Spleen (tissue), 11 donors: Measurements from ENCODE around the gene PAM. TPM values are rescaled to one million over a fixed set of nuclear protein-coding genes. Genes with fewer than 3 reads are reported as not detected.

ENCODE experiments used
- DNase-seq: peaks from one replicate; pipeline ENCODE4 v3.0.0-alpha.2; 2020
- H3K27ac ChIP-seq, 8 donors: fragments of 200-600 bp; sonication (generic) in 7 of 8; 1 replicate in 4 of 8; 2 replicates in 4 of 8; pipeline versions ENCODE4 v1.5.0 to v1.8.0; 2016 to 2021; ENCODE audit warnings: inconsistent platforms in 4 of 8, mild to moderate bottlenecking in 4 of 8, moderate library complexity in 1 of 8
- H3K27me3 ChIP-seq, 7 donors: fragments of 200-600 bp; sonication (generic) in 6 of 7; replicated peaks in 1 of 7; 1 replicate in 4 of 7; 2 replicates in 3 of 7; pipeline versions ENCODE4 v1.5.0 to v1.8.0; 2016 to 2021; ENCODE audit warnings: inconsistent platforms in 3 of 7, mild to moderate bottlenecking in 1 of 7
- H3K36me3 ChIP-seq, 6 donors: fragments of 200-600 bp; sonication (generic) in 5 of 6; 1 replicate in 4 of 6; 2 replicates in 2 of 6; pipeline versions ENCODE4 v1.5.0 to v1.8.0; 2016 to 2021; ENCODE audit warnings: inconsistent platforms in 2 of 6
- H3K4me1 ChIP-seq, 6 donors: fragments of 200-600 bp; sonication (generic) in 5 of 6; 1 replicate in 3 of 6; 2 replicates in 3 of 6; pipeline versions ENCODE4 v1.5.0 to v1.8.0; 2016 to 2021; ENCODE audit warnings: inconsistent platforms in 3 of 6
- H3K4me3 ChIP-seq, 8 donors: fragments of 200-600 bp; sonication (generic) in 7 of 8; 1 replicate in 4 of 8; 2 replicates in 4 of 8; pipeline versions ENCODE4 v1.5.0 to v1.8.0; 2016 to 2021; ENCODE audit warnings: inconsistent platforms in 4 of 8, mild to moderate bottlenecking in 4 of 8, moderate library complexity in 2 of 8
- H3K9me3 ChIP-seq, 8 donors: fragments of 200-600 bp; sonication (generic) in 7 of 8; 1 replicate in 4 of 8; 2 replicates in 4 of 8; pipeline versions ENCODE4 v1.5.0 to v1.8.0; 2016 to 2021; ENCODE audit warnings: inconsistent platforms in 4 of 8
- CTCF ChIP-seq, 11 experiments: fragments of 200-600 bp in 7 of 11; fragments of 450-650 bp in 4 of 11; sonication (generic) in 4 of 11; IDR thresholded peaks in 8 of 11; conservative IDR thresholded peaks in 3 of 11; 1 replicate in 7 of 11; 2 replicates in 4 of 11; pipeline versions ENCODE4 v1.4.0 to v1.8.0; 2016 to 2021; ENCODE audit warnings: antibody characterized with exemption in 11 of 11, inconsistent platforms in 4 of 11, mild to moderate bottlenecking in 1 of 11
- POLR2A ChIP-seq, 3 donors: fragments of 450-650 bp; IDR thresholded peaks; one replicate each; pipeline ENCODE4 v1.5.1; 2017; ENCODE audit warnings: antibody characterized with exemption in 3 of 3, mild to moderate bottlenecking in 1 of 3
- POLR2AphosphoS5 ChIP-seq, 3 donors: sonication (generic); formaldehyde crosslinking; IDR thresholded peaks; one replicate each; pipeline ENCODE4 v1.5.1; 2017; ENCODE audit warnings: antibody characterized with exemption in 3 of 3
- WGBS, 5 donors: extraction: QIAGEN DNeasy Blood & Tissue Kit in 3 of 5; methylation state at CpG; one replicate each; pipeline versions ENCODE4 v1.1.5 to v1.1.7; 2013 to 2018; 5-methylcytosine and 5-hydroxymethylcytosine counted together
- intact Hi-C: fragments of 100-400 bp; cut with DNase I; formaldehyde crosslinking; loops from one replicate; pipeline ENCODE4 v1.15.0; 2023; ENCODE audit warnings: low total_unique reads
- polyA plus RNA-seq, 3 donors: library from polyadenylated mRNA; stranded (reverse); fragments of 200-250 nt; gene quantifications; one replicate each; pipeline ENCODE4 v1.2.1, GENCODE V29; 2013
- total RNA-seq, 7 donors: library from RNA; depleted of rRNA in 3 of 7; stranded (reverse); fragments of >200 nt in 3 of 7; fragmentation: NEBNext Ultra II Directional in 4 of 7; extraction: Animal tissue kit (Norgen Biotek cat#: 25700) in 4 of 7; gene quantifications; one replicate each; pipeline versions ENCODE4 v1.1.0 to v1.2.1, GENCODE V29; 2016 to 2021
- donor health status: healthy with polysubstance abuse.
- donor health status: DM: no; HTN: no; CAD: no; lungs with moderate emphysema.
- donor health status: DM: no; HTN: no; CAD: no.
- donor health status: Bipolar disorder and iron deficiency.
- donor health status: healthy.
- donor health status: DM: no; HTN: no; CAD: no.
- donor health status: DM: yes; HTN: yes; CAD: no.

Gene PAM
- total and polyA plus RNA-seq, 10 donors: 37.4 to 155 (median 110) TPM

- TF ChIP-seq POLR2AphosphoS5 (IDR thresholded peaks at IDR 0.05) (no peak), CTCF (IDR thresholded peaks at IDR 0.05 in 8 of 11, conservative IDR thresholded peaks at IDR 0.05 in 3 of 11) (no peak), POLR2A (IDR thresholded peaks at IDR 0.05) (no peak)
- no peaks in the 10 kb centered on the region for H3K9me3 ChIP-seq
- 0 to 59% (median 49%) methylated on average over 1 of the region's 1 CpG for WGBS, 5 donors
These were observed 58.6 kb downstream of the PAM start for GRCh38 chr5:102813740-102814139.

GRCh38 chr5:102815084-102815483, 60.0 kb downstream of the PAM start:
- 69 to 77% (median 73%) methylated on average over 4 of the region's 4 CpGs for WGBS, 5 donors
- TF ChIP-seq POLR2AphosphoS5 (IDR thresholded peaks at IDR 0.05): no peak
- TF ChIP-seq CTCF (IDR thresholded peaks at IDR 0.05 in 8 of 11, conservative IDR thresholded peaks at IDR 0.05 in 3 of 11): no peak
- no peak for TF ChIP-seq POLR2A (IDR thresholded peaks at IDR 0.05)
- no peak for DNase-seq
- no peaks in the 10 kb centered on the region for H3K36me3 ChIP-seq
- H3K4me1 ChIP-seq: peaks cover 0 to 13% (median 11%) of the 10 kb centered on the region in 6 donors
- no peaks in the 10 kb centered on the region for H3K27me3 ChIP-seq
- intact Hi-C loops: no loop called here
- no peak overlapping the region for H3K27ac ChIP-seq
- H3K4me3 ChIP-seq: no peak overlapping the region
- no peaks in the 10 kb centered on the region for H3K9me3 ChIP-seq

More at GRCh38 chr5:102813740-102814139, 58.6 kb downstream of the PAM start:
- intact Hi-C loops: no loop called here
- H3K4me3 ChIP-seq: no peak overlapping the region
- no peaks in the 10 kb centered on the region for H3K27me3 ChIP-seq
- no peaks in the 10 kb centered on the region for H3K36me3 ChIP-seq
- H3K27ac ChIP-seq: no peak overlapping the region
- peaks cover 0 to 13% (median 11%) of the 10 kb centered on the region in 6 donors for H3K4me1 ChIP-seq
- DNase-seq: no peak

- DNase-seq: no peak
- Histone ChIP-seq H3K27me3 (no peaks in the 10 kb centered on the region), H3K9me3 (no peaks in the 10 kb centered on the region), H3K4me3 (no peak overlapping the region), H3K4me1 (peaks cover 0 to 13% (median 11%) of the 10 kb centered on the region in 6 donors), H3K36me3 (no peaks in the 10 kb centered on the region), H3K27ac (no peak overlapping the region)
- 58 to 66% (median 62%) methylated on average over 3 of the region's 3 CpGs for WGBS, 5 donors
- no peak for TF ChIP-seq POLR2AphosphoS5 (IDR thresholded peaks at IDR 0.05)
- TF ChIP-seq POLR2A (IDR thresholded peaks at IDR 0.05): no peak
- no peak for TF ChIP-seq CTCF (IDR thresholded peaks at IDR 0.05 in 8 of 11, conservative IDR thresholded peaks at IDR 0.05 in 3 of 11)
- intact Hi-C loops: no loop called here
These were observed 60.6 kb downstream of the PAM start for GRCh38 chr5:102815540-102816332.

- Histone ChIP-seq H3K36me3 (no peaks in the 10 kb centered on the region), H3K9me3 (no peaks in the 10 kb centered on the region), H3K27me3 (no peaks in the 10 kb centered on the region), H3K4me1 (peaks cover 0 to 13% (median 11%) of the 10 kb centered on the region in 6 donors), H3K4me3 (no peak overlapping the region), H3K27ac (no peak overlapping the region)
- TF ChIP-seq POLR2AphosphoS5 (IDR thresholded peaks at IDR 0.05): no peak
- TF ChIP-seq CTCF (IDR thresholded peaks at IDR 0.05 in 8 of 11, conservative IDR thresholded peaks at IDR 0.05 in 3 of 11): no peak
- no peak for TF ChIP-seq POLR2A (IDR thresholded peaks at IDR 0.05)
- intact Hi-C loops: no loop called here
- no peak for DNase-seq
- 71 to 95% (median 77%) methylated on average over 1 of the region's 1 CpG for WGBS, 5 donors
These were observed 63.2 kb downstream of the PAM start for GRCh38 chr5:102818345-102818744.
